Activated CD4-positive, CD25-positive, alpha-beta regulatory T cell treated with anti-CD3 and anti-CD28 coated beads, Interleukin-2, amount 50 U/mL, for 24 hours (primary cell): ENCODE data around the gene PBXIP1.
"Not testable (repeated sequence)": the region's sequence is repeated elsewhere in the genome, so short reads cannot be mapped to it uniquely, and the experiment has no call there.

Source experiments
- ATAC-seq, 2 donors: fragments of 150-1000 bp; cut with Tn5 transposase; one replicate each; pipeline ENCODE4 v1.10.0; 2021; ENCODE audit warnings: mild to moderate bottlenecking in 1 of 2, moderate library complexity in 1 of 2

Gene PBXIP1

DNA sequence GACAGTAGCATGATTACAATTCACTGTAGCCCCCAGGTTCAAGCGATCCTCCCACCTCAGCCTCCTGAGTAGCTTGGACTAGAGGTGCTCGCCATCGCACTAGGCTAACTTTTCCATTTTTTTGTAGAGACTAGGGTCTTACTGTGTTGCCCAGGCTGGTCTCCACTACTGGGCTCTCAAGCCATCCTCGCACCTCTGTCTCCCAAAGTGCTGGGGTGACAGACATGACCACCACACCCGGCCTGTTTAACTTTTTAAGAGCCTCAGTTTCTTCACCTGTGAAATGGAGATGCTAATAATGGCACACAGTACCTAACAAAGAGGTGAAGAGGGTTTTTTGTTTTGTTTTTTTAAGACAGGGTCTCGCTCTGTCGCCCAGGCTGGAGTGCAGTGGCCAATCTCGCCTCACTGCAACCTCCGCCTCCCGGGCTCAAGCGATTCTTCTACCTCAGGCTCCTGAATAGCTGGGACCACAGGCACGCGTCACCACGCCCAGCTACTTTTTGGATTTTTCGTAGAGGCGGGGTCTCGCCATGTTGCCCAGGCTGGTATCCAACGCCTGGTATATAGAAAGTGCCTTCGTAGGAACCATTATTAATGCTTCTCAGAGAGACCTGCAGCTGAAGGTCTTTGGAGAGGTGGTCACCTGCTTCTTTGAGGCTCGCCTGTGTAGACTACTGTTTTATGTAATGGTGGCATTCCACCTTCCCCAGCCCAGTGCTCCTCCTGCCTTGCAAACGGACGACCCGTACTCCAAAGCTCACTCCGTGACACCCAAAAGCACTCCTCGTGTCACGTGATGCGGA lies 19.9 kb downstream of the PBXIP1 start:
- ATAC-seq, result no peak

DNA sequence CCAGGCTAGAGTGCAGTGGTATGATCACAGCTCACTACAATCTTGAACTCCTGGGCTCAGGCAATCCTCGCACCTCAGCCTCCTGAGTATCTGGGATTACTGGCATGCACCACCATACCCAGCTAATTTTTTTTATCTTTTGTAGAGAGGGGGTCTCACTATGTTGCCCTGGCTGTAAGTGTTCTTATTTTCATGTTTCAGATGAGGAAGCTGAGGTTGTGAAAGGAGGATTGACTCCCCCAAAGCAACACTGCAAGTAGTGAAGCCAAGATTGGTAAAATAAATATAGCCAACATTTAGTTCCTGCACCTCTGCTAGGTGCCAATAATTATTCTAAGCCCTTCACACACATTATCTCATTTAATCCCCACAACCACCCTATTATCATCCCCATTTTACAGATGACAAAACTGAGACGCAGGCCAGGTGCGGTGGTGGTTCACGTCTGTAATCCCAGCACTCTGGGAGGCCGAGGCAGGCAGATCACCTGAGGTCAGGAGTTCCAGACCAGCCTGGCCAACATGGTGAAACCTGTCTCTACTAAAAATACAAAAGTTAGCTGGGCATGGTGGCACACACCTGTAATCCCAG lies 21.4 kb downstream of the PBXIP1 start:
- ATAC-seq, result no peak

DNA sequence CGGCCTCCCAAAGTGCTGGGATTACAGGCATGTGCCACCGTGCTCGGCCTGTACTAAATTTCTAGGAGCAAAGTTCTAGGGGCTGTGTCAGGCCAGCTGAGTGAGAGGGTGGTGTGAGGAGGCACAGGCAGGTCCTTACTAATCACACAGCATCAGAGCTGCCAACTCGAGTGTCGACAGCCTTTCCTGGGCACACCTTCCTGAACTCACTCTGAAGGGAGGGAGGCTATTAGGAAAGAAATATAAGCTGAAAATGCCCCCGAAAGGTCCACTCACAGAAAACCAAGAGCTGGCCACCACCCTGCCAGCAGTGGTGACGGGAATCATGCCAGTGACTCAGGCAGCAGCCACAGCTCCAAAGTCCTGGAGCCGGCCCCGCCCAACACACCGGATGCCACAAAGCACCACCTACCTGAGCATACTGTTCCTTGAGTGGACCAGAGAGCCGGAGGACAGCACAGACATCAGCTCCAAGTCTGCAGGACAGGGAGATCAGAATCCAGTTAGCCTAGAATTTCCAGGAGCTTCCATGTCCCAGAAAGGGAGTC lies 23.9 kb downstream of the PBXIP1 start:
- ATAC-seq, result no peak

DNA sequence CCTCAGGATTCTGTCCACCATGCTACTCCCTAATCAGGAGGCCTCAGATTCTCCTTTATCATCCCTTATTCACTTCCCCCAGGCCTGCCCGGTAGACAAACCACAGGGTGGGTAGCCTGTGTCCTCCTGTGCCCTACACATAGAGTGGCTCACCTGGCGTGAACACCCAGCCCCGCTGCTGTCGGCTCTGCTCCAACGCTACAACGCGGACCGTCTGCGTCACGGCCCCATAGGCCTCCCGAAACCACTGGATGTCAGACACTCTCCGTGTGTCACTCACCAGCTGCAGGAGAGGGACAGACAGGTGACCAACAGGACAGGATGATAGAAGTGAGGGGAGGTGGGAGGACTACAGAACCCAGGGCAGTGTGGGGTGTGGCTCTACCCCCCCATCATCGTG lies 29.7 kb downstream of the PBXIP1 start:
- ATAC-seq, result no peak

DNA sequence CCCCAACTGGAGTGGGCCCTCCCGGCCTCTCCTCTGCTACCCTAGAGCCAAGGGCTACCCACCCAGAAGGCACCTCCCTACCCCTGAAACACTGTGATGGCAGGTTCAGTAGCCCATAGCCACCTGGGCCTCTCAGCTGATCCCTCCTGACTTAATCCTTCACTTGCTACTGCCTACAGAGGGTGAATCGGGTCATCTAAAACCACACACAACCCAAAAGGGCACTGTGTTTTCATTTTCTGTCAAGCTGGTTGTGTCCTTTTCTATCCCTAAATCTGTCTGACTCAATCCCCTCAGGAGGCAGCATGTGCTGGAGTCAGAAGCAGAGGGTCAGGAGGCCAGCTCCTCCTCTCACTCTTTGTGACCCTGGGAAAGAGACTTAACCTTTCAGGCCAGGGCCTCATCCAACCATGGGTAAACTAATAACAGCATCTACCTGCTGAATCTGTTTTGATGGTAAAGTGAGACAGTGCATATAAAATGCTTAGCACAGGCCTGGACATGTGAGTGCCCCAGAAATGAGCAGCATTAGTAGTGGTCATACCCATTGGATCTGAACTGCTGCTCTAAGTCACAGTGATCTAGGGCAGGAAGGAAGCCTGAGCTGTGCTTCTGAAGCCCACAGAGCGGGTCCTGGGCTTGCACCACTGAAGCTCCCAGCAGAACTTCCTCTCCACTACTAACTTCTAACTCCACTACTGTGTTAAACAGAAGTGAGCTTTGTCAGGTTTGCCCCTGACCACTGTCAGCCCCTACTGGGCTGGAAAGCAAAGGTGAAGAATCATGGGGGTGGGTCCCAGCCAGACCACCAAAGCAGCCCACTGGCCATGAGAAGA lies 30.3 kb downstream of the PBXIP1 start:
- no peak for ATAC-seq

DNA sequence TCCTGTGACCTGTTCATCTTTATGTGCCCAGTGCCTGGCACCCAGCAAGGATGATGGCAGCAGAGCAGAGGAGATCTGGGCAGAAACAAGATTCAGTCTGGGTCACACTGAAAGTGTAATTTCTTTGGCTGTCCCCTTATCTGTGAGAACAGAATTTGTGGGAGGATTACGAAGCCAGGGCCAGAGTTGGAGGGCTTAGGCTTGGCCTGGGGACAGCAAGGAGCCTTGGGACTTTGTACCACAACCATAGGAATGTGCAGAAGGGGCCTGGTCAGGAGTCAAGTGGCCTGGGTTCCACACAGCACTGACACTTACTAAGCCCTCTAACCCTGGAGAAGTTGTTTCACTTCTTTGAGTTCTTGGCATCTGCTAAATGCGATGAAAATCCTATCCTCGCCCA lies 32.2 kb downstream of the PBXIP1 start:
- ATAC-seq, result no peak

DNA sequence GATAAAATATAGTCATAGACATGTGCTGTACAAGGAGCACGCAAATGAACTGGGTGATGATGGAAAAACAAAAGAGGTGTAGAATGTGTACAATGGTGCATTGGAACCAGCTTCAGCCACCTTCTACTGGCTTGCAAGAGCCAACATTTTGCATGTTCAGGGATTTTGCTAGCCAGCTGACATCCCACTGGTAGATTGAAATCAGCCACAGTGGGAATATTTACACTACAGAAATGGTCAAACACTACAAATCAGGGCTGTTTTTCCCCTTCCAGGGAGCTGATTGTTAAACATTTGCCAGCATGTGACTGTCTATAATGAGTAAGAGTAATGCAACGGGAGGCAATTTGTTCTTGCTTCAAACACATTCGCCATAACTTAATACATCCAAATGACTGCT lies 42.6 kb downstream of the PBXIP1 start:
- no peak for ATAC-seq

DNA sequence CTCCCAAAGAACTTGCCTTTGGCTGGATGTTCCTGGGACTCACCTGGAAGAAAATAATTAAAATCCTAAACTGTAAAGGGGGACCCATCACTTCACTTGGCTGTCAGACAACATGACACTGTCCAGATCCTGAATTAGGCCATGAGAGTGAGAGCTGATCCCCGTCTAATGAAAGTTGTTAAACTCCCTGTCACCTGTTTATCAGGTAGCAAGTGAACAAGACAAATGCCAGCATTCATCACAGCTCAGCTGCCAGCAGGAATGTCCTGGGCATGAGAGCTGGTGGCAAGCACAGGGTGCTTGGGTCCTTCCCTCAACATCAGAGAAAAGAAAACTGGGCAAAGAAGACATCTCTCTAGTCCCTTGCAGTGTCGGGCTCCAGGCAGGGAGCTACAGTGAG lies 43.1 kb downstream of the PBXIP1 start:
- no peak for ATAC-seq

DNA sequence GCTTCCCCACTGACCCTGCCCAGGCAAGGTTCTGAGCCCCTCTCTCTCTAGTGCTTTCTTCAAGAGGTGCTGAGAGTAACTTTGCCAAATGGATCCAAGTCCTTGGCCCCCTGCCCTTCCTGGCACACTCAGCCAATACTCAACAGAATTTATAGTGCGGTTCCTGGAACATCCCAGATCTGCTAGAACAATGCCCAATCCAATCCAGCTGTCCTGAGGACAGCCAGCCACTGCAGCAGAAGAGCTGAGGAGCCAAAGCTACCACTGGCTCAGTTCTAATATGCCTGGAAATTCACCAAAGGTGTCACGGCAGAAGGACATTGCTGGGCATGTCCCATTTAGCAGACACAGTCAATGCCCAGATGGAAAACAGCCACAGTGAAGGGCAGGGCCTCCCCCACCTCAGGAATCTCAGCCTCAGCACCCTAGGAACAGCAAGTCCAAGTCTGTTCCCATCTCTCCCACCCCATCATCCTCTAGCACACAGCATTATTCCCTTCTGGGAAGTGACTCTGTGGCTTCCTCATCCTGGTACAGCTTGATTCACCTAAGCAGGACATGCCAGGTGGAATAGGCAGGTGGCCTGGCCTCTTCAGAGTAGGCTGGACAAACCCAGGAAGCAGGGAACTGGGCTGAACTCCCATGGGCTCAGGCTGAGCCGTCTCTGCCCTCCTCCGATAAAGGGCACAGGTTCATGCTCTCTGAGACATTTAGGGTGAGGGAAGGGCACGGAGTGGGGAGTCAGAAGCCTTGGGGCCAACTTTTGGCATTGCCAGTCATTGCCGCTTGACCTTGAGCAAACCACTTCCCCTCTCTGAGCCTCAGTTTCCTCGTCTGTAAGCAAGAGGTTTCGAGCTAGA lies 44.0 kb downstream of the PBXIP1 start:
- no peak for ATAC-seq

DNA sequence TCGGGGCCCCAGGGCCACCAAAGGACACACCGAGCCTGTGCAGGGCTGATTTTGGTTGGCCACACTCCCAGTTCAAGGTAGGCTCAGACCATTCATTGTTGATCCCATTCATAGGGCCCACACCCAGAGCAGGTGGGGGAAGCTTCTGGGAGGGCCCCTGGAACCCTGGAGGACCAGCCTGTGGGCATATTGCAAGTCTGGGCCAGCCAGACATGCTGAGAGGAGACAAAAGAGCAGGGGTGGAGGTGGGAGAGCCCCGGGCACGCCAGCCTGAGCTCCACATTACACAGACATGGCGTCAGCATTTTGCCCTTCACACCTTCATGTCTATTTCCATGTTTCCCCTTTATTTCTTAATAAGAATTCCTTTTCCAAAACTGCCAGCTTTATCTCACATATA lies 45.0 kb downstream of the PBXIP1 start:
- no peak for ATAC-seq

DNA sequence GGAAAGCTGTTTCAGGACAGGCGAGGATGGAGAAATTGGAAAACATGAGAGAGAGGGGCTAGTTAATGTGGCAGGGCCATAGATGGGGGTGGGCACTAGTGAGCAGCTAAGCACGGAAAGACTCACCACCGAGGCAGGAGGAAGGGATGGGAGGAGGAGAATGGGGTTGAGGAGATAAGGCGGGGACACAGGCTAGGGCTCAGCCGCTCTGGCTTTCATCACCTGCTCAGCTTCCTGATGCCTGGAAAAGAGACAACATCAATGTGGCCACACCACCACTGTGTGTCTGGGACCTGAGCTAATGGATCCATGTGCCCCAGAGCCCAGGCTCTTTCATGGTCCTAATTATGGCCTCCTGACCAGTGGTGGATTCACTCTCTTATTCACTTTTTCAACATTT lies 47.0 kb downstream of the PBXIP1 start:
- ATAC-seq, result no peak

DNA sequence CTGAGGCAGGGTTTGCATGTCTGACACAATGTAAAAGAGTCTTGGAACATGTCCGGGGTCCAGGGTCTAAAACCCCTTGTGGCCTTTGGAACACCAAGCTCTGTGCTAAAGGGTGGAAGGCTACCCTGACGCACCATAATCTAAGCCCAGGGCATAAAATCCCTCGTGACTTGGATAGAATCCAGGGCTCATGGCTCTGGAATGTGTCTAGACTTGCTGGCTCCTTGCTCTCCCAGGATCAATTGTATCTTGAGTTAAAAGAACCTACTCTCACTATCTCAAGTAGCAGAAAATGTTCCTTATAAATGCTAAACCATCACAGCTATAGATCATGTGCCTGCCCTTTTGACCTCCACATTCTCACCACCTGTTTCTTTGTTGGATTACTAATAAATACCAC lies 47.8 kb downstream of the PBXIP1 start:
- not testable (repeated sequence) for ATAC-seq

DNA sequence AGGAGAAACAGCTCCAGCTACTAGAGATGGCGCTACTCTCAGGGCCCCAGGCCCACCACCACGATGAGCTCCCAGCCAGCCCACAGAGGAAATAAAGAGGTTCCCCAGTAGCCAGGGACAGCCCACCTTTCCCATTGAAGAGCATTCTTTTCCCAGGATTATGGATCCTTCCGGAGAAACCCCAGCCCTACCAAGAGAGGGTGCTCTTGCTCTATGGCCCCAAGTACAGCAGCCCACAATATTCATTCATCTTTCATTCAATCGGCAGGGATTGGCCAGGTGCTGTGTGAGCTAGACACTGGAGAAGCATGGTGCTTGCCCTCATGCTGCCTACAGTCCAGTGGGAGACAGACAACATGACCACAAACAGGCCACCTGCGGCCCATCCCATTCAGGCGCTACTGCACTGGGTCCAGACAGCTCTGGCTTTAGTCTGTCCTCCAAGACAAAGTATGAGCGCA lies 49.2 kb downstream of the PBXIP1 start:
- no peak for ATAC-seq

DNA sequence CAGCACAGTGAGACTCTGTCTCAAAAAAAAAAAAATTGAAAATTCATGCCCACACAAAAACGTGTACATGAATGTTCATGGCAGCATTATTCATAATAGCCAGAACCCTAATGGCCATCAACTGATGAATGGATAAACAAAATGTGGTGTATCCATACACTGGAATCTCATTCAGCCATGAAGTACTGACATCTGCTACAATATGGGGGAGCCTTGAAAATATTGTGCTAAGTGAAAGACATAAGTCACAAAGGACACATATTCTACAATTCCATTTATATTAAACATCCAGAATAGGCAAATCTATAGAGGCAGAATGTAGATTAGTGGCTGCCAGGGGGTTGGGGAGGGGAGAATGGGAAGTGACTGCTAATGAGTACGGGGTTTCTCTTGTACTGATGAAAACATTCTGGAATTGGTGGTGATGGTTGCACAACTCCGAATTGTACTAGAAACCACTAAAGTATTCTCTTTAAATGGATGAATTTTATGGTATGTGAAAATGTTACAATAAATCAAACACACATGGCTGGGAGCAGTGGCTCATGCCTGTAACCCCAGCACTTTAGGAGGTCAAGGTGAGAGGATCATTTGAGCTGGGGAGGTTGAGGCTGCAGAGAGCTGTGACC lies 52.8 kb downstream of the PBXIP1 start:
- no peak for ATAC-seq

DNA sequence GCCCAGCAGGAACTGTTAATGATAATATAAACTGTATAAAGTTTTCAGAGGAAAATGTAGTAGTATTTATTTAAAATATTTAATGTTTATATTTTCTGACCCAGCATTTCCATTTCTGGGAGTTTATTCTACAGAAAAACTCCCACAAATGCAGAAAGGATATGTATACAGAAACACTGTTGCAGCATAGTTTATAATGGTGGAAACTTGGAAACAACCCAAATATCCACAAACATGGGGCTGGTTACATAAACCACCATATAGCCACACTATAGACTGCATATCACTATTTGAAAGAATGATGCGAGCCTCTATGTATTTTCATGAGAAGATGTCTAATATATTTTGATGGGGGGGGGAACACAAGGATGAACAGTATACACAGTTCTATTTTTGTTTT lies 54.3 kb downstream of the PBXIP1 start:
- no peak for ATAC-seq

DNA sequence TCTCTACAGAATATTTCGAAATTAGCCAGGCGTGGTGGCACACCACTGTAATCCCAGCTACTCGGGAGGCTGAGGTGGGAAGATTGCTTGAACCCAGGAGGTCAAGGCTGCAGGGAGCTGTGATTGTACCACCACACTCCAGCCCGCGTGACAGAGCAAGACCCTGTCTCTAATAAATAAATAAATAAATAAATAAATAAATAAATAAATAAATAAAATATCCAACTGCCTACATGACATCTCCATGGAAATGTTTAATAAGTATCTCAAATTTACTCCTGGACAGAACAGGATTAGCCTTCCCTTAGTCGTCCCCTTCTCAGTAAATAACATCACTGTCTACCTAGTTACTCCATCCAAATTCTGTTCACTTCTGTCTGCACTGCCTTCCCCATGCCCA lies 56.9 kb downstream of the PBXIP1 start:
- no peak for ATAC-seq

DNA sequence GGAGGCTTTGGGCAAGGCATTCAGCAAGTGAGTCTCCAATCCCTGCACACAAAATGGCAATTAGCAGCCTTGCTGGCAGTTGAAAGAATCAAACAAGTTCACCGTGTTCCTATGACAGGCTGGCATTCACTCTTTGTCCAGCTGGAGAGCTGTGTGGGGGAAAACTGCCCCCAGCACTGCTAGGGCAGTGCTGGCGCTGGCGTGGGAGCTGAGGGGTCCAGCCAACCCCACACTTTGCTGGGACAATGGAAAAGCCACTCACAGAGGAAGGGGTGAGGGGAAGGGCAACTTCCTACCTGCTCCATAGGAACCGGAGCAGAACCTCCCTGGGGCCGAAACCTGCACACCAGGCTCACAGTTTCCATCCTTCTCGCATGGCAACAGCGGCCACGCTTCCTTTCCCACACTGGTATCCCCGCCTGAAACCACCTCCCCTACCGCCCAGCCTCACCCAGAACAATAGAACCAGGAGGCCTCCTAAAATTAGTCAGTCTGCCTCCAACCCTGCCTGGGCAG lies 59.1 kb downstream of the PBXIP1 start:
- ATAC-seq, result no peak

DNA sequence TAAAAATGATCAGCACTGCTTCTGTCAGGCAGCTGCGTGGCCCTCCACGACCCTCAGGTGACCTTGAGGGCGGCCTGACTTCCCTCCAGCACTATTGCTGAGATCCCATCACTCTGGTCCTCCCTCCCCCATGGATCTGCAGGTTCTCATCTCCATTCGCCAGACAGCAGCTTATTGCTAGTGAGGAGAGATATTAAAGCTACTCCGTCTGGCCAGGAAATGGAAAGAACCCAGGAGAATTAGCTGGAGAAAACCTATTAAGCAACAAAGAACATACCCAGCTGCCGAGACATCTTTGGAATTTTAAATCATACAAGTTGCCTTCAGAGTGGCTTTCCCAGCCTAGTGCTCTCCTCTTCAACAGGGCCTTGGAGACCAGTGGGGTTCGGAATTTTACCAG lies 60.1 kb downstream of the PBXIP1 start:
- no peak for ATAC-seq
